CD14-positive monocyte (primary cell): ENCODE results near the gene NDUFAF8. TPM values are rescaled to one million over a fixed set of nuclear protein-coding genes. Genes with fewer than 3 reads are reported as not detected.

ENCODE experiments used
- DNase-seq, 3 donors: peaks; one replicate each; pipeline ENCODE4 v3.0.0-alpha.2; 2011 to 2022
- H2AFZ ChIP-seq: 2 replicates; pipeline ENCODE4 v1.6.0; 2012; ENCODE audit warnings: mild to moderate bottlenecking, low read depth, low read length, inconsistent platforms; ENCODE audit not compliant: insufficient read depth, poor library complexity, severe bottlenecking
- H3K27ac ChIP-seq, 2 donors: 1 replicate in 1 of 2; 2 replicates in 1 of 2; pipeline ENCODE4 v1.5.1; 2012 to 2013; ENCODE audit warnings: low read length in 2 of 2, control low read depth in 1 of 2, inconsistent platforms in 1 of 2, low read depth in 1 of 2, mild to moderate bottlenecking in 1 of 2
- H3K27me3 ChIP-seq, 2 donors: one replicate each; pipeline versions ENCODE4 v1.6.0 to v1.6.1; 2011 to 2013; ENCODE audit warnings: low read length in 2 of 2; ENCODE audit not compliant: control insufficient read depth in 2 of 2, insufficient read depth in 2 of 2
- H3K36me3 ChIP-seq, 2 donors: replicated peaks in 1 of 2; 1 replicate in 1 of 2; 2 replicates in 1 of 2; pipeline versions ENCODE4 v1.5.1 to v1.6.1; 2012 to 2013; ENCODE audit warnings: low read length in 2 of 2, control low read depth in 1 of 2, inconsistent platforms in 1 of 2, mild to moderate bottlenecking in 1 of 2; ENCODE audit not compliant: insufficient read depth in 2 of 2, control insufficient read depth in 1 of 2
- H3K4me1 ChIP-seq, 2 donors: 1 replicate in 1 of 2; 2 replicates in 1 of 2; pipeline versions ENCODE4 v1.5.1 to v1.6.1; 2012 to 2013; ENCODE audit warnings: low read length in 2 of 2, control low read depth in 1 of 2, inconsistent platforms in 1 of 2, mild to moderate bottlenecking in 1 of 2, moderate library complexity in 1 of 2; ENCODE audit not compliant: insufficient read depth in 2 of 2, control insufficient read depth in 1 of 2
- H3K4me2 ChIP-seq: replicated peaks from 2 replicates; pipeline ENCODE3; 2012; ENCODE audit warnings: low read length, moderate library complexity, mild to moderate bottlenecking; ENCODE audit not compliant: poor library complexity, severe bottlenecking; ENCODE audit errors: extremely low read depth
- H3K4me3 ChIP-seq, 3 experiments: fragments of 200-600 bp in 1 of 3; sonication (generic) in 1 of 3; replicated peaks in 1 of 3; 1 replicate in 2 of 3; 2 replicates in 1 of 3; pipeline ENCODE4 v1.5.1; 2011 to 2013; ENCODE audit warnings: low read length in 3 of 3, mild to moderate bottlenecking in 3 of 3, control low read depth in 2 of 3, low read depth in 2 of 3, inconsistent platforms in 1 of 3, moderate library complexity in 1 of 3
- H3K79me2 ChIP-seq: 2 replicates; pipeline ENCODE4 v1.6.0; 2012; ENCODE audit warnings: mild to moderate bottlenecking, control low read depth, inconsistent platforms, low read length, moderate library complexity; ENCODE audit not compliant: insufficient read depth
- H3K9ac ChIP-seq: 2 replicates; pipeline ENCODE4 v1.6.0; 2017; ENCODE audit warnings: low read length, mild to moderate bottlenecking; ENCODE audit not compliant: insufficient read depth, poor library complexity, severe bottlenecking
- H3K9me3 ChIP-seq, 2 donors: replicated peaks in 1 of 2; 1 replicate in 1 of 2; 2 replicates in 1 of 2; pipeline versions ENCODE4 v1.5.1 to v1.6.1; 2012 to 2013; ENCODE audit warnings: low read length in 2 of 2, control low read depth in 1 of 2; ENCODE audit not compliant: control insufficient read depth in 1 of 2, insufficient read depth in 1 of 2
- H4K20me1 ChIP-seq: 2 replicates; pipeline ENCODE4 v1.6.0; 2012; ENCODE audit warnings: mild to moderate bottlenecking, low read length, control low read depth, moderate library complexity; ENCODE audit not compliant: insufficient read depth
- H3K27ac Mint-ChIP-seq, 7 donors: one replicate each; pipeline ENCODE4 v1.8.0; 2020; ENCODE audit warnings: mild to moderate bottlenecking in 7 of 7, mixed read lengths in 7 of 7, moderate library complexity in 6 of 7, inconsistent platforms in 2 of 7
- H3K27me3 Mint-ChIP-seq, 3 donors: one replicate each; pipeline ENCODE4 v1.8.0; 2021 to 2022; ENCODE audit warnings: low read depth in 3 of 3, mild to moderate bottlenecking in 3 of 3, mixed read lengths in 3 of 3, moderate library complexity in 3 of 3, inconsistent platforms in 1 of 3
- H3K36me3 Mint-ChIP-seq, 2 donors: one replicate each; pipeline ENCODE4 v1.8.0; 2020; ENCODE audit warnings: mixed read lengths in 2 of 2, inconsistent platforms in 1 of 2, mild to moderate bottlenecking in 1 of 2
- H3K4me1 Mint-ChIP-seq: one replicate; pipeline ENCODE4 v1.8.0; 2020; ENCODE audit warnings: mild to moderate bottlenecking, mixed read lengths
- H3K4me3 Mint-ChIP-seq, 2 donors: one replicate each; pipeline ENCODE4 v1.8.0; 2020; ENCODE audit warnings: mild to moderate bottlenecking in 2 of 2, mixed read lengths in 2 of 2, moderate library complexity in 1 of 2
- H3K9me3 Mint-ChIP-seq, 7 donors: one replicate each; pipeline ENCODE4 v1.8.0; 2020 to 2022; ENCODE audit warnings: mixed read lengths in 7 of 7, mild to moderate bottlenecking in 6 of 7, moderate library complexity in 6 of 7, inconsistent platforms in 2 of 7
- WGBS: methylation state at CpG from one replicate; pipeline ENCODE4 v1.1.5; 2013; ENCODE audit warnings: missing lambda C conversion rate; ENCODE audit not compliant: insufficient coverage; 5-methylcytosine and 5-hydroxymethylcytosine counted together
- intact Hi-C, 2 donors: fragments of 100-400 bp; cut with micrococcal nuclease; formaldehyde crosslinking; loops; one replicate each; pipeline versions ENCODE4 v1.15.0 to v1.15.1; 2023
- polyA plus RNA-seq, 3 donors: library from polyadenylated mRNA; depleted of rRNA in 1 of 3; unstranded in 2 of 3; stranded (reverse) in 1 of 3; fragments of 300-500 nt in 2 of 3; fragments of >200 nt in 1 of 3; fragmentation: Illumina TruSeq in 2 of 3; gene quantifications; 1 replicate in 2 of 3; 2 replicates in 1 of 3; pipeline ENCODE4 v1.2.3, GENCODE V29; 2012 to 2021
- TF ChIP-seq, protein P1 (sequence below): fragments of 200-600 bp; IDR thresholded peaks from one replicate; pipeline ENCODE4 v1.8.0; 2022; ENCODE audit warnings: antibody characterized with exemption, mild to moderate bottlenecking

Gene NDUFAF8
- polyA plus RNA-seq, 3 donors = 27.0 to 61.3 (median 41.0) TPM

DNA sequence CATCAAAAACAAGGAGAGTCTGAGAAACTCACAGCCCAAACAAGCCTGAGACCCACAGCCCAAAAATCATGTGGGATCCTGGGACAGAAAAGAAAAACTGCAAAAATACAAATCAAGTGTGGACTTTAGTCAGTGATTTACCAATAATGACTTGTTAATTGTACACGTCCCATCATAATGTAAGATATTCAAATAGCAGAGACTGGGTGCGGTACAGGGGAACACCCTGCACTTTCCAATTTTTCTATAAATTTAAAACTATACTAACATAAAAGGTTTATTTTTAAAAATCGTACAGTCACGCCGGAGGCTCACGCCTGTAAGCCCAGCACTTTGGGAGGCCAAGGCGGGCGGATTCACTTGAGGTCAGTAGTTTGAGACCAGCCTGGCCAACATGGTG is 25.1 kb upstream of the NDUFAF8 start:
- H3K4me2 ChIP-seq = no peak overlapping the region
- Mint-ChIP-seq H3K4me1 (peaks cover 7% of the 10 kb centered on the region), H3K27me3 (peaks cover 4 to 5% (median 4%) of the 10 kb centered on the region in 3 donors), H3K4me3 (no peak overlapping the region), H3K36me3 (peaks cover 14 to 17% of the 10 kb centered on the region in 2 donors), H3K27ac (peak overlapping the region in 2 of 7 donors; percentile 1 to 45), H3K9me3 (no peaks in the 10 kb centered on the region)
- H2AFZ ChIP-seq = no peak overlapping the region
- H3K4me1 ChIP-seq = peaks cover 0 to 2% of the 10 kb centered on the region in 2 donors
- H3K9ac ChIP-seq = no peak overlapping the region
- intact Hi-C loops = no loop called here
- no peaks in the 10 kb centered on the region for H3K79me2 ChIP-seq
- no peaks in the 10 kb centered on the region for H3K27me3 ChIP-seq
- no peak overlapping the region for H3K27ac ChIP-seq
- 94% methylated on average over 3 of the region's 8 CpGs for WGBS
- H3K9me3 ChIP-seq = no peaks in the 10 kb centered on the region
- no peaks in the 10 kb centered on the region for H4K20me1 ChIP-seq
- TF ChIP-seq, protein P1, sequence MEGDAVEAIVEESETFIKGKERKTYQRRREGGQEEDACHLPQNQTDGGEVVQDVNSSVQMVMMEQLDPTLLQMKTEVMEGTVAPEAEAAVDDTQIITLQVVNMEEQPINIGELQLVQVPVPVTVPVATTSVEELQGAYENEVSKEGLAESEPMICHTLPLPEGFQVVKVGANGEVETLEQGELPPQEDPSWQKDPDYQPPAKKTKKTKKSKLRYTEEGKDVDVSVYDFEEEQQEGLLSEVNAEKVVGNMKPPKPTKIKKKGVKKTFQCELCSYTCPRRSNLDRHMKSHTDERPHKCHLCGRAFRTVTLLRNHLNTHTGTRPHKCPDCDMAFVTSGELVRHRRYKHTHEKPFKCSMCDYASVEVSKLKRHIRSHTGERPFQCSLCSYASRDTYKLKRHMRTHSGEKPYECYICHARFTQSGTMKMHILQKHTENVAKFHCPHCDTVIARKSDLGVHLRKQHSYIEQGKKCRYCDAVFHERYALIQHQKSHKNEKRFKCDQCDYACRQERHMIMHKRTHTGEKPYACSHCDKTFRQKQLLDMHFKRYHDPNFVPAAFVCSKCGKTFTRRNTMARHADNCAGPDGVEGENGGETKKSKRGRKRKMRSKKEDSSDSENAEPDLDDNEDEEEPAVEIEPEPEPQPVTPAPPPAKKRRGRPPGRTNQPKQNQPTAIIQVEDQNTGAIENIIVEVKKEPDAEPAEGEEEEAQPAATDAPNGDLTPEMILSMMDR = no peak
- peaks cover 0 to 4% of the 10 kb centered on the region in 2 donors for H3K36me3 ChIP-seq
- no peak for DNase-seq
- no peak overlapping the region for H3K4me3 ChIP-seq

DNA sequence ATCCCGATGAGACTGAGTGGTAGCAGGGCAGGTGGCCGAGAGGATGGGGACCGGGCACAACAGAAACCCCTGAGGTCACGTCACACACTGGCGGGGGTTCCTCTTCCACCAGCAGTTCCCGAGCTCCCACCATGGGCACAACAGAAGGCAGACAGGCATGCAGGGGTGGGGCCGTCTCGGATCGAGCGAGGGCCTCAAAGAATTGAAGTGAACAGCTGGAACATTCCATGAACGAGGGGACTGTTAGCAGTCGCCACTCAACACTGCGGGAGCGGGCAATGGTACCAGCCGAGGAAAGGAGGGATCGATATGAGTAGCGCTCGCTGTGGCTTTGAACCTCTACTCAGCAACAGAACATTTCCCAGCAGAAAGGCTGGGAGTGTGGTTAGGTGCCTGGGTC is 21.6 kb upstream of the NDUFAF8 start:
- H3K36me3 Mint-ChIP-seq = peaks cover 17 to 29% of the 10 kb centered on the region in 2 donors

More for the DNA sequence above, 21.6 kb upstream of the NDUFAF8 start:
- DNase-seq = no peak
- Mint-ChIP-seq H3K27me3 (peaks cover 0 to 5% (median 4%) of the 10 kb centered on the region in 3 donors), H3K9me3 (no peaks in the 10 kb centered on the region), H3K27ac (no peak overlapping the region), H3K4me1 (peaks cover 11% of the 10 kb centered on the region), H3K4me3 (no peak overlapping the region)
- peaks cover 4 to 5% of the 10 kb centered on the region in 2 donors for H3K36me3 ChIP-seq
- H3K4me2 ChIP-seq = no peak overlapping the region
- 97% methylated on average over 13 of the region's 18 CpGs for WGBS
- H3K4me1 ChIP-seq = peaks cover 9 to 13% of the 10 kb centered on the region in 2 donors
- TF ChIP-seq, protein P1 = no peak
- peaks cover 4% of the 10 kb centered on the region for H3K79me2 ChIP-seq
- H2AFZ ChIP-seq = no peak overlapping the region
- no peaks in the 10 kb centered on the region for H3K27me3 ChIP-seq
- H3K9ac ChIP-seq = no peak overlapping the region
- no peaks in the 10 kb centered on the region for H4K20me1 ChIP-seq
- no peak overlapping the region for H3K4me3 ChIP-seq
- intact Hi-C loops = no loop called here
- H3K9me3 ChIP-seq = no peaks in the 10 kb centered on the region
- no peak overlapping the region for H3K27ac ChIP-seq
